ENCODE measurements around the gene SLC22A8. TPM values are rescaled to one million over a fixed set of nuclear protein-coding genes. Genes with fewer than 3 reads are reported as not detected.
"Not testable (repeated sequence)": the region's sequence is repeated elsewhere in the genome, so short reads cannot be mapped to it uniquely, and the experiment has no call there.

SLC22A8 gene
- total RNA-seq: not detected

- DNase-seq (ENCODE audit: low spot score): no peak
- peak; percentile 28 for ATAC-seq
- intact Hi-C loops (cut with DNase I): no loop called here
Measured at GRCh38 chr11:63015521-63016215, at the start of gene SLC22A8. TSS of gene SLC22A8 (minus strand) at chr11:63015841. CDS start at chr11:63014958, 883 bp downstream.

- DNase-seq (ENCODE audit: low spot score); ATAC-seq; intact Hi-C loops (cut with DNase I): not testable (repeated sequence)
Measured at GRCh38 chr11:63046203-63046602, 30.6 kb upstream of the SLC22A8 start.

- ATAC-seq: no peak
- no peak for DNase-seq (ENCODE audit: low spot score)
- intact Hi-C loops (cut with DNase I): no loop called here
Measured at GRCh38 chr11:63042596-63042995, 27.0 kb upstream of the SLC22A8 start.

GRCh38 chr11:63032457-63032856, 16.8 kb upstream of the SLC22A8 start:
- intact Hi-C loops (cut with DNase I): no loop called here
- ATAC-seq: no peak
- no peak for DNase-seq (ENCODE audit: low spot score)

- DNase-seq (ENCODE audit: low spot score) (peak; percentile 95), ATAC-seq (peak; percentile 94)
- intact Hi-C loops (cut with DNase I): loop anchor here (5.0 kb wide), 1 partner anchor 117 kb away; no protein-coding TSS in a partner anchor
Measured at GRCh38 chr11:63023841-63024648, 8.4 kb upstream of the SLC22A8 start.

GRCh38 chr11:63023222-63023814, 7.7 kb upstream of the SLC22A8 start:
- ATAC-seq: no peak
- intact Hi-C loops (cut with DNase I): loop anchor here (5.0 kb wide), 1 partner anchor 116 kb away; no protein-coding TSS in a partner anchor
- no peak for DNase-seq (ENCODE audit: low spot score)

- ATAC-seq: no peak
- intact Hi-C loops (cut with DNase I): loop anchor here (5.0 kb wide), 1 partner anchor 115 kb away; no protein-coding TSS in a partner anchor
Measured at GRCh38 chr11:63022441-63022840, 6.8 kb upstream of the SLC22A8 start.

GRCh38 chr11:63020671-63021291, 5.1 kb upstream of the SLC22A8 start:
- DNase-seq (ENCODE audit: low spot score) (peak; percentile 57), ATAC-seq (no peak)
- intact Hi-C loops (cut with DNase I): loop anchor here (5.0 kb wide), 1 partner anchor 113 kb away; no protein-coding TSS in a partner anchor

More at GRCh38 chr11:63022441-63022840, 6.8 kb upstream of the SLC22A8 start:
- DNase-seq (ENCODE audit: low spot score): peak; percentile 36

GRCh38 chr11:63019506-63019905, 3.9 kb upstream of the SLC22A8 start:
- ATAC-seq (no peak), DNase-seq (ENCODE audit: low spot score) (peak; percentile 19)
- intact Hi-C loops (cut with DNase I): no loop called here

- ATAC-seq (no peak), DNase-seq (ENCODE audit: low spot score) (peak; percentile 35)
- intact Hi-C loops (cut with DNase I): no loop called here
Measured at GRCh38 chr11:63017306-63017974, 1.8 kb upstream of the SLC22A8 start.

- intact Hi-C loops (cut with DNase I): no loop called here
- DNase-seq (ENCODE audit: low spot score): no peak
- ATAC-seq: no peak
Measured at GRCh38 chr11:63014408-63015055, 1.1 kb downstream of the SLC22A8 start.

- DNase-seq (ENCODE audit: low spot score) (no peak), ATAC-seq (no peak)
Measured at GRCh38 chr11:63012839-63013238, 2.8 kb downstream of the SLC22A8 start.

GRCh38 chr11:63012430-63012829, 3.2 kb downstream of the SLC22A8 start:
- intact Hi-C loops (cut with DNase I): no loop called here
- DNase-seq (ENCODE audit: low spot score): no peak
- no peak for ATAC-seq

More at GRCh38 chr11:63012839-63013238, 2.8 kb downstream of the SLC22A8 start:
- intact Hi-C loops (cut with DNase I): no loop called here

- intact Hi-C loops (cut with DNase I): no loop called here
- ATAC-seq: no peak
- DNase-seq (ENCODE audit: low spot score): no peak
Measured at GRCh38 chr11:63010934-63011439, 4.7 kb downstream of the SLC22A8 start.

- ATAC-seq: no peak
- intact Hi-C loops (cut with DNase I): no loop called here
- no peak for DNase-seq (ENCODE audit: low spot score)
Measured at GRCh38 chr11:63007920-63008319, 7.7 kb downstream of the SLC22A8 start.

- ATAC-seq: no peak
- intact Hi-C loops (cut with DNase I): no loop called here
- DNase-seq (ENCODE audit: low spot score): no peak
Measured at GRCh38 chr11:63001456-63001855, 14.2 kb downstream of the SLC22A8 start.

- intact Hi-C loops (cut with DNase I): no loop called here
- DNase-seq (ENCODE audit: low spot score) (no peak), ATAC-seq (no peak)
Measured at GRCh38 chr11:62999649-63000048, 16.0 kb downstream of the SLC22A8 start.

GRCh38 chr11:62999156-62999555, 16.5 kb downstream of the SLC22A8 start:
- intact Hi-C loops (cut with DNase I): no loop called here
- no peak for DNase-seq (ENCODE audit: low spot score)
- ATAC-seq: no peak
